Measurements from ENCODE around the gene KAT2B. TPM values are rescaled to one million over a fixed set of nuclear protein-coding genes. Genes with fewer than 3 reads are reported as not detected.

The KAT2B gene
- total RNA-seq, 1 donor from 2014 or later: 52.6 TPM

GRCh38 chr3:20064387-20064786, 24.1 kb downstream of the KAT2B start:
- no peaks in the 10 kb centered on the region for H3K9me3 ChIP-seq
- intact Hi-C loops (cut with DNase I): no loop called here
- H3K4me1 ChIP-seq: peaks cover 14% of the 10 kb centered on the region
- no peaks in the 10 kb centered on the region for H3K36me3 ChIP-seq
- TF ChIP-seq, protein P1, sequence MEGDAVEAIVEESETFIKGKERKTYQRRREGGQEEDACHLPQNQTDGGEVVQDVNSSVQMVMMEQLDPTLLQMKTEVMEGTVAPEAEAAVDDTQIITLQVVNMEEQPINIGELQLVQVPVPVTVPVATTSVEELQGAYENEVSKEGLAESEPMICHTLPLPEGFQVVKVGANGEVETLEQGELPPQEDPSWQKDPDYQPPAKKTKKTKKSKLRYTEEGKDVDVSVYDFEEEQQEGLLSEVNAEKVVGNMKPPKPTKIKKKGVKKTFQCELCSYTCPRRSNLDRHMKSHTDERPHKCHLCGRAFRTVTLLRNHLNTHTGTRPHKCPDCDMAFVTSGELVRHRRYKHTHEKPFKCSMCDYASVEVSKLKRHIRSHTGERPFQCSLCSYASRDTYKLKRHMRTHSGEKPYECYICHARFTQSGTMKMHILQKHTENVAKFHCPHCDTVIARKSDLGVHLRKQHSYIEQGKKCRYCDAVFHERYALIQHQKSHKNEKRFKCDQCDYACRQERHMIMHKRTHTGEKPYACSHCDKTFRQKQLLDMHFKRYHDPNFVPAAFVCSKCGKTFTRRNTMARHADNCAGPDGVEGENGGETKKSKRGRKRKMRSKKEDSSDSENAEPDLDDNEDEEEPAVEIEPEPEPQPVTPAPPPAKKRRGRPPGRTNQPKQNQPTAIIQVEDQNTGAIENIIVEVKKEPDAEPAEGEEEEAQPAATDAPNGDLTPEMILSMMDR (IDR thresholded peaks at IDR 0.05): no peak
- no peaks in the 10 kb centered on the region for H3K27me3 ChIP-seq
- no peak for DNase-seq
- no peak for ATAC-seq
- no peak overlapping the region for H3K4me3 ChIP-seq
- H3K27ac ChIP-seq: no peak overlapping the region

GRCh38 chr3:20064796-20065564, 24.7 kb downstream of the KAT2B start:
- TF ChIP-seq, protein P1 (IDR thresholded peaks at IDR 0.05): no peak
- Histone ChIP-seq H3K4me1 (peaks cover 14% of the 10 kb centered on the region), H3K27ac (no peak overlapping the region), H3K27me3 (no peaks in the 10 kb centered on the region), H3K36me3 (no peaks in the 10 kb centered on the region), H3K9me3 (no peaks in the 10 kb centered on the region), H3K4me3 (no peak overlapping the region)
- ATAC-seq (no peak), DNase-seq (no peak)
- intact Hi-C loops (cut with DNase I): no loop called here

DNA sequence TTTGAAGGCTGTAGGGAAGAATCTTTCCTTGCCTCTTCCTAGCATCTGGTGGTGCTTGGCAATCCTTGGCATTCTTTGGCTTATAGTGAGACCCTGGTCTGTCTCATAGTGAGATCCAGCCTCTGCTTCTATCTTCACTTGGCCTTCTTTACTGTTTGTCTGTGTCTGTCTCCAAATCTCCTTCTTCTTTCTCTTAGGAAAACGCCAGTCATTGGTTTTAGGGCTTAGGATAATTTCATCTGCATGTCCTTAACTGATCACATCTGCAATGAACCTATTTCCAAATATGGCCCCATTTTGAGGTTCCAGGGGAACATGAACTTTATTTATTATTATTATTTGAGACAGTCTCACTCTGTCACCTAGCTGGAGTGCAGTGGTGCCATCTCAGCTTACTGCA, 25.8 kb downstream of the KAT2B start:
- H3K27me3 ChIP-seq: no peaks in the 10 kb centered on the region
- H3K9me3 ChIP-seq: no peaks in the 10 kb centered on the region
- H3K4me1 ChIP-seq: peaks cover 5% of the 10 kb centered on the region
- intact Hi-C loops (cut with DNase I): no loop called here
- H3K4me3 ChIP-seq: no peak overlapping the region
- TF ChIP-seq, protein P1 (IDR thresholded peaks at IDR 0.05): no peak
- ATAC-seq (no peak), DNase-seq (no peak)
- no peak overlapping the region for H3K27ac ChIP-seq
- H3K36me3 ChIP-seq: no peaks in the 10 kb centered on the region

DNA sequence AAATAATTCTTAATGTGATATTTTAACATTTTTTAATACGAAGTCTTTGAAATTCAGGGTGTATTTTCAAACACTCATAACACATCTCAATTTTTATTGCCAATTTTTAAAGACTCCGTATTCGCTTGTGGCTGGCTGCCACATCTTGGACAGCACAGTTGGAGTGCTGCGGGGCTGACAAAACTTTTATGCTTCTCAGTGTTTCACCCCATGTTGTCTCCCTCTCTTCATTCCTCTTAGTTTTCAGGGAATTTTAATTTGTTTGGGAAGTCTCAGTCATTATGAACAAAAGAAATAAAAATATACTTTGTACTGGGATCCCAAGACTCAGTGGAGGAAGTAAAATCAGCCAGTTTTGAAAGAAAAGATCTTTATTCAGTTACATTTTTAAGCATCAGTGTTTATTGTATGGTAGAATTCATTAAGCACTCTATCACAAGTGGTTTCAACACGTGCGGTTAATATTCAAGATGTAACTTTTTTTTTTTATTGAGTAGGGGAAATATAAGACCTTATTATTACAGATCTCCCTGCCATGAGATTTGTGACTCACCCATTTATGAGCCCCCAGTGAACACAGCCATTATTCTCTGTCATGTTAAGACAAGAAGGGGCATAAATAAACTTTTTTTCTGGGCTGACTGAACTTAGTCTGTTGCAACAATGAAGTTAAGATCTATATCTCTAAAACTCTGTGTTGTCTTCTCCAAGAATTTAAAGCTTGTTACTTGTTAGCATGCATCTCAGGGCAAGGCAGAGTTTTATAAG, 26.8 kb downstream of the KAT2B start:
- no peaks in the 10 kb centered on the region for H3K27me3 ChIP-seq
- no peaks in the 10 kb centered on the region for H3K36me3 ChIP-seq
- H3K9me3 ChIP-seq: no peaks in the 10 kb centered on the region
- TF ChIP-seq, protein P1 (IDR thresholded peaks at IDR 0.05): no peak
- H3K27ac ChIP-seq: no peak overlapping the region
- no peak overlapping the region for H3K4me3 ChIP-seq
- ATAC-seq (no peak), DNase-seq (no peak)
- H3K4me1 ChIP-seq: peaks cover 5% of the 10 kb centered on the region
- intact Hi-C loops (cut with DNase I): no loop called here

DNA sequence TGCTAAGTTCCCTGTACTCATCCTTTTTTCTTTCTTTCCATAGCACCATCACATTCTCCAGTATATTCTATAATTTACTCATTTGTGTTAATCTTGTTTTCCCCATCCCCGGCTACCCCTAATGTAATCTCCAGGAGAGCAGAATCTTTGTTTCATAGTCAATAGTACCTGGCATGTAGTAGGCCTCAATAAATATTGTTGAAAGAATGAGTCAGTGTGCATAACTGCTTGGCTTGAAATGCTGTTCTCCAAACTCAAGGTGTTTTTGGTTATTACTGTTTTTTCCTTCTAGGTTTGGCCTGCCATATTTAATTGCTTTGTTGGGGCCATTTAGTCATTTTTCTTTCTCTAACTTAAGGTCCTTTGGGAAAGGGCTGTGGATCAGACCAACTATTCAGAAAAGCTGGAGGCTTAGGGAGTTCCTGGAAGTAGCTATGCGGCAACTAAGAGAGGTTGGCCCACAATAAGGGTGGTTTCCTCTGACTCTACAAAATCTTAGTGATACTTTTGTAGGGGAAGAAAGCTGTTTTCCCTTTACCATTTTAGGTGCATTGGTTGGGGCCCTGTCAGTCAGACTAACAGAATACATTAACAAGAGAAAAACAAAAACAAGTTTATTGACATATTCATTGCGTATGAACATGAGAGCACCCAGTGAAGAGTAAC, 28.4 kb downstream of the KAT2B start:
- Histone ChIP-seq H3K9me3 (no peaks in the 10 kb centered on the region), H3K27ac (no peak overlapping the region), H3K36me3 (peaks cover 10% of the 10 kb centered on the region), H3K4me1 (peaks cover 5% of the 10 kb centered on the region), H3K27me3 (no peaks in the 10 kb centered on the region), H3K4me3 (no peak overlapping the region)
- no peak for ATAC-seq
- intact Hi-C loops (cut with DNase I): no loop called here
- TF ChIP-seq, protein P1 (IDR thresholded peaks at IDR 0.05): no peak
- no peak for DNase-seq
